Measurements from ENCODE around the gene C10orf53.
"Not testable (repeated sequence)": the region's sequence is repeated elsewhere in the genome, so short reads cannot be mapped to it uniquely, and the experiment has no call there.

Gene C10orf53

GRCh38 chr10:49688261-49688846 is 8.9 kb downstream of the C10orf53 start:
- no peak for DNase-seq (ENCODE audit: low read depth, low spot score)

GRCh38 chr10:49688920-49689319 is 9.5 kb downstream of the C10orf53 start:
- no peak for DNase-seq (ENCODE audit: low read depth, low spot score)

DNA sequence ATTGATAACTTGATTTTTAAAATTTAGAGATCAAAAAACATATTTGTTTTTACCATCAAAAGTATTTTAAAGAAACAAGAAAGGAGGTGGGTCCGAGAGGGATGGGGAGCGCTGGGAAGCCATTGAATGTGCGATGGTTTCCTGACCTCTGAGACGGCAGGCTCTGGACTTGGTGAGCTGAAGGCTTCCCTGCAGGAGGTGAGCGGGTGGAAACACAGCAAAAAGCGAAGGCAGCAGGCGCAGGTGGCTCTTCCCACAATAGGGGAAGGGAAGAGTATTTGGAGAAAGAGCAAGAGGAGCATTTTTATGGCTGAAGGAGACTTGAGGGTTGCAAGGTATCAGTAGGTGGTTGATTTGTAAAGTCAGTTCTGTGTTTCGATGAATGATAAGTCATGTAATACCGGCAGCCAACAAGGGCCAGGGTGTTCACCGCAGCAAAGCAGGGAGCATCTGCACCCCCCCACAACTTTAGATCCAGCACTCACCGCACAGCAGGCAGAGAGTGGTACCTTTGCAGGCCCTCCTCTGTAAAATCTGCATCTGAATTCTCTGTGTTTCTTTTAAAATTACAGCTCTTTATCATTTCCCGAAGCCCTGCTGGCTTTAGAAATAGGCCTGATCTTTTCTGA is 10.5 kb downstream of the C10orf53 start:
- DNase-seq (ENCODE audit: low read depth, low spot score), result no peak

DNA sequence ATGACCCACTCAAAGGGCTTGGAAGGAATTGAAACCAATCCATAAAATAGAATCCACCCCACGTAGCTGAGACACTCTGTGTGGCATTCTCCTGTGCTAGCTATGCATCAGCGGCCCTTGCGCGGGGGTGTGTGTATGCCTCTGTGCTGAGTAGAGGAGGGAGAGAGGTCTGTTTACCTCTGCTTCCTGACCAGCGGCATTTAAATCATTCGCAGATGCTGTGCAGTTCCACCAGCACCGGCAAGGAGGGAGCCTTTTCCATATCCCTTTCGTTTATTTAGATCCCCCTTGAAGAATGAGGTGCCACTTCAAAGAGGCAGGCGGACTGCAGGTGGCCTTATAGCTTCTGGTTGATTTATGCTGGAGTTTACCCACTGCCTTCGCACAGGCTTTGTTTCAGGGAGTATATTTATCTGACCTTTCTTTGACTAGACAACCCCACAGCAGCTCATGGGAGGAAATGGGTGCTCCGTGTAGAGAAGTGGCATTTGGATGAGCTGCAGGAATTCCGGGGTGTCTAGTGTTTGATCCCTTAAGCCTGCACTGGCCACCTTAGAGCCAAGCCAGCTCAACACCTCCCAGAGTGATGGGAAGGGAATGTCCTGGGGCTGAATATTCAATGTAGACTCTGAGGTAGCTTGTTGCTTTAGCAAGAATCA is 11.4 kb downstream of the C10orf53 start:
- DNase-seq (ENCODE audit: low read depth, low spot score), result no peak

GRCh38 chr10:49691588-49691987 is 12.1 kb downstream of the C10orf53 start:
- no peak for DNase-seq (ENCODE audit: low read depth, low spot score)

DNA sequence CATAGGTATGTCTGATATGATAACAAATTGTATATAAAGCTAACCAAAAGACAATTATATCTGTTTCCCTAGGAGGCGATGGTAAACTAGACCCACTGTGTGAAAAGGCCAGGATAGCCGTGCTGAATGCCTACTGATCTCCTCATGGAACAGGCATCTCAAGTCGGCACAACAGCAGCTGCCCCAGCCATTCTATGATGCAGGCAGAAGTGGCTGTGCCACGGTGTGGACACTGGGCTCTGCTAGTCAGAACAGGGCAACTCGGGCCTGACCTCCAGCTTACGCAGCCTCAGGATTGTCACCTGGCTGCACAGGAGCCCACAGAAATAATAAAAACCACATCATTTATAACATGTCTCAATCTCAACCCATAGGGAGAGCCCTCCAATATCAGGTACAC is 15.0 kb downstream of the C10orf53 start:
- DNase-seq (ENCODE audit: low read depth, low spot score), result no peak

GRCh38 chr10:49696311-49696710 is 16.9 kb downstream of the C10orf53 start:
- DNase-seq (ENCODE audit: low read depth, low spot score), result no peak

DNA sequence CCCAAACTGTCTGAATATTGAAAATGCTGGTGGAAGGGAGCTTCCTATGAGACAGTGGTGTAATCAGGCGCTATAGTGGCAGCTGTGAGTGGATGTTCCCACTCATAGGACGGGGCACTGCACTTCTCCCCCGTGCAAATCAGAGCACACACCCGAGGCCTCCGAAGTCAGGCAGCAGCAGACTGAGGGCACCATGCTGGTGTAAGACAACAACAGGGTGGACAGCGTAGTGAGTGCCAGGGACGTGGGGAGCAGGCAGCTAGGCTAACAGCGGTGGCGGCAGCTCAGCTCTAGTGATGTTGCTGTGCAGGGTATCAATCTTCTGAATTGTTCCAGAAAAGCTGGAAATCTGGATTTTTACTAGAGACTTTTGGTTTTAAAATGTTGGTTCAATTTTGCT is 19.2 kb downstream of the C10orf53 start:
- no peak for DNase-seq (ENCODE audit: low read depth, low spot score)

DNA sequence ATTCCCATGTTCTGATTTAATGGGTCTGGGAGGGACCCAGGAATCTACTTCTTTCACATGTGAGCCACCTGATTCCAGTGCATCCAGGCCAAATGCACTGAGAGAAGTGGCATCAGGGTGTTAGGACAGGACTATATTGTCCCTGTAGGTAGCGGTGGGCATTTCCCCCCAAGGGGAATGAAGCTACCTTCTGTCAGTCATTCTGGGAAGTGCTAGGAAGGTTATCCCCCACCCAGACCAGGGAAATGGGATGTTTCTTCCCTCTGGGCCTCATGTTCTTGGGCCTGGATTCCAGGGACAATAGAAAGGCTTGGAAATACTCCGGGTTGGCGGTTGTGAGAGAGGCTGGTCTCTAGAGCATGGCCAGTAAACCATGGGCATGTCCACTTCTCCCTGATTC is 20.8 kb downstream of the C10orf53 start:
- DNase-seq (ENCODE audit: low read depth, low spot score), result no peak

DNA sequence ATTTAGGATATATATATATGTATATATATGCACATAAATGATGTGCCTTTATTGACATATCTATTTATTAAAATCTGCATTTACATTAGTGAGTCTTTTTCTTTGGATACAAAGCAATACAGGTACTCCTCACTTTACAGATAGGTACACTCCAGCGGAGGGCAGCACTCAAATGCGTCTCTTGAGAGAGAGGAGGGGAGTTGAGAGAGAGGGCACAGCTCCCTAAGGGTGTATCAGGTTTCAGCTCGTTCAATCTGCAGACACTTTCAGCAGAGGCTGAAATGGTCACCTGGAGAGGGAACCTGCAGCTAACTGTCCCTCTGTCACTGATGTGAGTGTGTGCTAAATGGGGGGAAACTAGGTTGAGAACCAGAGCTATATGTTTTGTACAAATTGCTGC is 21.5 kb downstream of the C10orf53 start:
- no peak for DNase-seq (ENCODE audit: low read depth, low spot score)

DNA sequence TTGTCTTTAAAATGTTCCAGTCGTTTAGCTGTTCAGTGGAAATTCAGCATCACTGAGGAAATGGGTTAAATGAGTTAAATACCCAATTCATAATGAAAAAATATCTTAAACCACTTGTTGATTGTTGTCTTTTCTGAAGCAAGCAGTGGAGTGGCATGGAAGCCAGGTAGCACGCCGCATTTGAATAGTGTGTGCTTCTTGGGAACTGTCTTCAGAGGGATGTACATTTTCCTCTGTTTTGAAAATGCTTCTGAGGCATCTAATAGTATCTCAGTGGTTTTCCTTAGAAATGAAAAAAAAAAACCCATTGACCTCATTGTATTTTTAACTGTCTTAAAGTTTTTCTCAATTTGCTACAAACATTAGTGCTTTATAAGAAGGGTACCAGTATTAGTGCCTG is 28.1 kb downstream of the C10orf53 start:
- no peak for DNase-seq (ENCODE audit: low read depth, low spot score)

DNA sequence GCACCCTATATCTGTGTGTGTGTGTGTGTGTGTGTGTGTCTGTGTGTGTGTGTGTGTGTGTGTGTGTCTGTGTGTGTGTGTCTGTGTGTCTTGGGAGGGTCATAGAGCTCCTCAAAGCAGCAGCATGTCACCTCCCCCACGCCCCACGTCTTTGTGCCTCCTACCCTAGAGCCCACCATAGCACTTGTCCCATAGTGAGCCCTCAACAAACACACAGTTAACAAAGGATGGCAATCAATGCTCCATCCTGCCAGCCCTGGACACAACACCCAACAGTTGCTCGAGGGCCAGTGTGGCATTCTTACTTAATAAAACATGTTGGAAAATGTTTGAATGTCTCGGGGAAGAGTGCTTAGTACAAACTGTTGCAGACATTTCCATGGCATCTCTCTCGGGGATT is 30.5 kb downstream of the C10orf53 start:
- no peak for DNase-seq (ENCODE audit: low read depth, low spot score)

GRCh38 chr10:49710966-49711365 is 31.5 kb downstream of the C10orf53 start:
- DNase-seq (ENCODE audit: low read depth, low spot score), result no peak

- DNase-seq (ENCODE audit: low read depth, low spot score), result no peak
These were observed 32.0 kb downstream of the C10orf53 start for GRCh38 chr10:49711481-49711880.

GRCh38 chr10:49713266-49713665 is 33.8 kb downstream of the C10orf53 start:
- no peak for DNase-seq (ENCODE audit: low read depth, low spot score)

DNA sequence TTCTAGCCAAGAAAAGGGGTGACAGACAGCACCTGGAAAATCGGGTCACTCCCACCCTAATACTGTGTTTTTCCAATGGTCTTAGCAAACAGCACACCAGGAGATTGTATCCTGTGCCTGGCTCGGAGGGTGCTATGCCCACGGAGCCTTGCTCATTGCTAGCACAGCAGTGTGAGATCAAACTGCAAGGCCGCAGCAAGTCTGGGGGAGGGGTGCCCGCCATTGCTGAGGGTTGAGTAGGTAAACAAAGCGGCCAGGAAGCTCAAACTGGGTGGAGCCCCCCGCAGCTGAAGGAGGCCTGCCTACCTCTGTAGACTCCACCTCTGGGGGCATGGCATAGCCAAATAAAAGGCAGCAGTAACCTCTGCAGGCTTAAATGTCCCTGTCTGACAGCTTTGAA is 35.7 kb downstream of the C10orf53 start:
- DNase-seq (ENCODE audit: low read depth, low spot score), result not testable (repeated sequence)

- no peak for DNase-seq (ENCODE audit: low read depth, low spot score)
These were observed 47.1 kb downstream of the C10orf53 start for GRCh38 chr10:49726593-49726992.

- no peak for DNase-seq (ENCODE audit: low read depth, low spot score)
These were observed 54.4 kb downstream of the C10orf53 start for GRCh38 chr10:49733866-49734265.

DNA sequence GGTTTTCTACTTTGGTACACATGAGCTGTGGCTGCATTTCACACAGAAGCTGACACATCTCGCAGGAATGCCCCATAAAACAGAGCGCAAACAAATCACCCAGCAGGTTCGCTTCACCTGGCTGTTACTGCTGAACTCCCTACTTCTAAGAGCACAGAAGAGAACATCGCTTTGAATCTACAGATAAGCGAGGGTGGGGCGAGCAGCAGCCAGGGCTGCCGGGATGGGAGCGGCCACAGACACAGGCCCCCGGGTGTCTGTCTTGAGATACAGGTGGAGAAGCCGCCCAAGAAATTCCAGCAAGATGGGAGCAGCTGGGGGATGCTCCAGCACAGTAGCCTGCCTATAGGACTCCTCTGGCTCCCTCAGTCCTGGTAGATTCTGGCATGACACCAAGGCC is 55.2 kb downstream of the C10orf53 start:
- DNase-seq (ENCODE audit: low read depth, low spot score), result no peak

- DNase-seq (ENCODE audit: low read depth, low spot score), result no peak
These were observed 55.7 kb downstream of the C10orf53 start for GRCh38 chr10:49735161-49735560.

GRCh38 chr10:49735848-49736563 is 56.6 kb downstream of the C10orf53 start:
- no peak for DNase-seq (ENCODE audit: low read depth, low spot score)

- DNase-seq (ENCODE audit: low read depth, low spot score), result no peak
These were observed 57.2 kb downstream of the C10orf53 start for GRCh38 chr10:49736564-49737113.
